Measurements from ENCODE around the gene GPATCH11. TPM values are rescaled to one million over a fixed set of nuclear protein-coding genes. Genes with fewer than 3 reads are reported as not detected.

The GPATCH11 gene
- total RNA-seq, 1 donor = 8.5 TPM

DNA sequence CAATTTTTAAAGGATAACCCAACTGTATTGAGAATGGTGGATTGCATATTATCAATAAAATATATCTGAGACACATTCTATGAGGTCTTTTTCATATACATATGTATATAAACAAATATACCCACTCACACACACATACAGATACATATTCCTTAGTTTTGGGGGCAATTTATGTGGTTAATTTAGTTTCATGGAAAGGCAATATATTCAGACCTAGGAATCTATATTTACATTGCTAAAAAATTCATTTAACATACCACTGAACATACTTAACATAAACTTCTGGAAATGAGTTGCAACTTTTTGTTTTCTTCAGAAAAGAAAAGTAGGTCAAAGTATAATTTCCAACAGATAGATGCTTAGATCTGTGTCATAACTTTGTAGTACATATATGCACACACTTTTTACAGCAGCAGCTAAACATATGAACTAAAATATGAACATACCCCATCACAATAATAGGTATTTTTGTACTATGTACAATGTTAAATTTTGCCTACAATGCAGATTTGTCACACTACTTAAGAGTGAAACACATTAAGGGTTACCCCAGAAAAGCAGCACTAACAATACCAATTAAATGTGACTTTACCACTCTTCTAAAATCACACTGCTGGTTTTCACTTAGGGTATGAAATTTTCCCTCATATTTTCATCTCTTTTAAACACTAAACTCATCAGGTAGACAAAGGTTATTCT lies 23.2 kb upstream of the GPATCH11 start:
- DNase-seq (ENCODE audit: low read depth) = no peak
- TF ChIP-seq, protein P1, sequence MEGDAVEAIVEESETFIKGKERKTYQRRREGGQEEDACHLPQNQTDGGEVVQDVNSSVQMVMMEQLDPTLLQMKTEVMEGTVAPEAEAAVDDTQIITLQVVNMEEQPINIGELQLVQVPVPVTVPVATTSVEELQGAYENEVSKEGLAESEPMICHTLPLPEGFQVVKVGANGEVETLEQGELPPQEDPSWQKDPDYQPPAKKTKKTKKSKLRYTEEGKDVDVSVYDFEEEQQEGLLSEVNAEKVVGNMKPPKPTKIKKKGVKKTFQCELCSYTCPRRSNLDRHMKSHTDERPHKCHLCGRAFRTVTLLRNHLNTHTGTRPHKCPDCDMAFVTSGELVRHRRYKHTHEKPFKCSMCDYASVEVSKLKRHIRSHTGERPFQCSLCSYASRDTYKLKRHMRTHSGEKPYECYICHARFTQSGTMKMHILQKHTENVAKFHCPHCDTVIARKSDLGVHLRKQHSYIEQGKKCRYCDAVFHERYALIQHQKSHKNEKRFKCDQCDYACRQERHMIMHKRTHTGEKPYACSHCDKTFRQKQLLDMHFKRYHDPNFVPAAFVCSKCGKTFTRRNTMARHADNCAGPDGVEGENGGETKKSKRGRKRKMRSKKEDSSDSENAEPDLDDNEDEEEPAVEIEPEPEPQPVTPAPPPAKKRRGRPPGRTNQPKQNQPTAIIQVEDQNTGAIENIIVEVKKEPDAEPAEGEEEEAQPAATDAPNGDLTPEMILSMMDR (IDR thresholded peaks at IDR 0.05; ENCODE audit: insufficient read depth, low read length) = no peak
- H3K4me3 ChIP-seq (ENCODE audit: low read depth, low read length) = no peak overlapping the region

DNA sequence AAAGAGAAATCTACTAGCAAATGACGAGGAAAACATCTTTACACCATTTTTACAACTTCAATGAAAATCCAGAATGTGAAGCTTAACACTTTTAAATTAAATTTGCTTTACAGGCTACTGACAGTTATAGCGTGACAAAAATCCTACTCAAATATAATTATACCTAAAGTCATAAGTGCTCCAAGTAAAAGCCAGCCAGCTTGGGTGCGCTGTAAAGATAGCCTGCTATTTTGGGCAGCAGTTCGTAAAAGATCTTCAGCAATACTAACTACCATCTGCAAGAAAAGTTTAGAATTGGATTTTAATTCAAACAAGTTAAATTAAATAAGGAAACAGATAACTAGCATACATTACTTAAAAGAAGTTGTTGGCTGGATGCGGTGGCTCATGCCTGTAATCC lies 22.5 kb upstream of the GPATCH11 start:
- TF ChIP-seq, protein P1 (IDR thresholded peaks at IDR 0.05; ENCODE audit: insufficient read depth, low read length) = no peak
- DNase-seq (ENCODE audit: low read depth) = no peak
- H3K4me3 ChIP-seq (ENCODE audit: low read depth, low read length) = no peak overlapping the region

DNA sequence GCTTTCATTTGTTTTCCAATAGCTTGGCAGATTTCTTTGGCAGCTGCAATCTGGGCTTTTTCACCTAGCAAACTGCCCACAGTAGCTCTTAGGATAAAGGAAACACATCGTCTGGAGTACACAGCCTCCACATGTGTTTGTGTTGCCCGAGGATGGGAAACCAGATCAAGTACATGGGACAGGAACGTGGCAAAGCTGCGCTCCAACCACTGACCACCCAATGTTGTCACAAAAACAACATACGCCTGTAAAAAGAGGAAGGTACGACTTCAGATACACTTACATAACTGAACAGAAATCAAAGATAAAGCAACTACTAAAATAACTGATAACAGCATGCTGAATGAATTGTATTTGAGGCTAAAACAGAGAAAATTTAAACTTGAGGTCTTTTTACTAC lies 15.6 kb upstream of the GPATCH11 start:
- no peak for DNase-seq (ENCODE audit: low read depth)
- no peak overlapping the region for H3K4me3 ChIP-seq (ENCODE audit: low read depth, low read length)
- TF ChIP-seq, protein P1 (IDR thresholded peaks at IDR 0.05; ENCODE audit: insufficient read depth, low read length) = no peak

DNA sequence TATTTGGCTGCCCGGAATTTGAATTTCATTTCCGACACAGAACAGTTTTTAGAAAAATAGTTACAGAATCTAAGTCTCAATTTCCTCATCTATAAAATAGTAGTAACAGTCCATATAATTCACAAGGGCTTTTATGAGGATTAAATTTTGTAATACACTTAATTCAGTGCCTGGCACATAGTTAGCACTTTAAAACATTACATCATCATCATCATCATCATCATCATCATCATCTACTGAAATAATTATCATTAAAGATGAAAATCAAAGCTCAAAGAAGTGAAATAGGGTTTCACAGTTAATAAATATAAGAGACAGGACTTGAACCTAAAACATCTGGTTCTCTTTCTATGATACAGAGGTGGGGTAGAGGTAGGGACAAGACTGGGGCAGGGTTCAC lies 13.4 kb upstream of the GPATCH11 start:
- no peak overlapping the region for H3K4me3 ChIP-seq (ENCODE audit: low read depth, low read length)
- TF ChIP-seq, protein P1 (IDR thresholded peaks at IDR 0.05; ENCODE audit: insufficient read depth, low read length) = no peak
- no peak for DNase-seq (ENCODE audit: low read depth)

DNA sequence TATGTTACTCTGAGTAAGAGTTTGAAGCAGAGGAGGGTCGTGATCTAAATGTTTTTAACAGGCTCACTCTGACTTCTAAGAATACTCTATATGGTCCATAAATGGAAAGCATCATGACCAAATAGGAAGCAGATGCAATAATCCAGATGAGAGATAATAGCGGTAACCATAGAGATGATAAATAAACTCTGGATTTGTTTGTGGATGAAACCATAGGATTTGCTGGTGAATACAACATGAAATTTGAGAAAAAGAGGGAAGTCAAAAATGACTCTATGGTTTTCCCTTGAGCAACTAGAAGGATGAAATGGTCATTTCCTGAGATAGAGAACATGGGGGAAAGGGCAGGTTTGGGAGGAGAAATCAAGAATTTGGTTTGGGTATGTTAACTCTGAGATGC lies 4.1 kb upstream of the GPATCH11 start:
- no peak overlapping the region for H3K4me3 ChIP-seq (ENCODE audit: low read depth, low read length)
- TF ChIP-seq, protein P1 (IDR thresholded peaks at IDR 0.05; ENCODE audit: insufficient read depth, low read length) = no peak
- no peak for DNase-seq (ENCODE audit: low read depth)

DNA sequence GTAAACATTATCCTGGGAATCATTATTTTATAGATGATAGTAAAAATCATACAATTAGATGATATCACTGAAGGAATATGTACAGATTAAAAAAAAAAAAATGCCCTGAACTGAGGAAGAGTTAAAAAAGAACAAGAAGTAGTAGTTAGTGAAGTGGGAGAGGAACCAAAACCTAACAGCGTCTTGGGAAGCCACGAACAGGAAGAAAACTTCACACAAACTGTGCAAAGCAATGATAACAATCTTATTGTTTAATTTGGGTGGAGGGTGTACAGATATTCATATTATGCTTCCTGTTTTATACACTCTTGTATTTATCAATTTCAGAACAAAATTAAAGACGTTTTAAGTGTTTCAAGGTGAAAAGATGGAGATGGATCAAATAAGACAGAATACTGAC lies 3.6 kb upstream of the GPATCH11 start:
- TF ChIP-seq, protein P1 (IDR thresholded peaks at IDR 0.05; ENCODE audit: insufficient read depth, low read length) = no peak
- H3K4me3 ChIP-seq (ENCODE audit: low read depth, low read length) = no peak overlapping the region
- DNase-seq (ENCODE audit: low read depth) = no peak

DNA sequence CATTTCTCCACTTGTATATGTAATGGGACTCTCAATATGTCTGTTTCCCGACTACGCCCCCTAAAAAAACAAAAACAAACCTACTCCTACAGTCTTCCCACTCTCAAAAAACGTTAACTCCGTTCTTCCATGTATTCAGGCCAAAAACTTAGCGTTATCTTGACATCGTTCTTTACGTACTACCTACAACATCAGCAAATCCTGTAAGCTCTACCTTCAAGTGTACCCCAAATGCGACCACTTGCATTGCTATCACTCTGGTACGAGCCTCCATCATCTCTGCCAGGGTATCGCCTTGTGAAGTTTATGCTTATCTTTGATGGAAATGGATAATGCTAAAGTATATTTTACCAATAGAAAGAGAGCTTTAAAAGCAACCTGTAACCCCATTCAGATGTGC lies 479 bp downstream of the GPATCH11 start:
- TF ChIP-seq, protein P1 (IDR thresholded peaks at IDR 0.05; ENCODE audit: insufficient read depth, low read length) = no peak
- peak overlapping the region; percentile 100 for H3K4me3 ChIP-seq (ENCODE audit: low read depth, low read length)
- DNase-seq (ENCODE audit: low read depth) = no peak

Measured in fibroblast of the aortic adventitia (primary cell).